Activated CD8-positive, alpha-beta T cell treated with anti-CD3 and anti-CD28 coated beads for 36 hours (primary cell): ENCODE data around the gene PUM2. TPM values are rescaled to one million over a fixed set of nuclear protein-coding genes. Genes with fewer than 3 reads are reported as not detected.
"Not testable (repeated sequence)": the region's sequence is repeated elsewhere in the genome, so short reads cannot be mapped to it uniquely, and the experiment has no call there.

Source experiments
- ATAC-seq: fragments of 200-7000 bp; cut with Tn5 transposase; one replicate; pipeline ENCODE4 v1.10.0; 2021; ENCODE audit warnings: mild to moderate bottlenecking, moderate library complexity
- CTCF ChIA-PET: fragments of 350-600 bp; sonication (Branson Sonifier 250); formaldehyde crosslinking; loops from one replicate; lab custom pipeline; 2021; ENCODE audit warnings: antibody characterized with exemption; lab: Charles Lee
- POLR2A ChIA-PET: fragments of 350-600 bp; sonication (Branson Sonifier 250); formaldehyde crosslinking; loops from one replicate; lab custom pipeline; 2021; ENCODE audit warnings: antibody characterized with exemption; lab: Charles Lee
- DNase-seq: peaks from one replicate; pipeline ENCODE4 v3.0.0-alpha.2; 2020
- H3K27ac Mint-ChIP-seq: one replicate; pipeline ENCODE4 v1.8.0; 2021; ENCODE audit warnings: mild to moderate bottlenecking, mixed read lengths
- H3K27me3 Mint-ChIP-seq: one replicate; pipeline ENCODE4 v1.8.0; 2021; ENCODE audit warnings: mixed read lengths
- H3K36me3 Mint-ChIP-seq: one replicate; pipeline ENCODE4 v1.8.0; 2021; ENCODE audit warnings: low read depth, mixed read lengths
- H3K4me1 Mint-ChIP-seq: one replicate; pipeline ENCODE4 v1.8.0; 2021; ENCODE audit warnings: low read depth, mixed read lengths
- H3K4me3 Mint-ChIP-seq: one replicate; pipeline ENCODE4 v1.8.0; 2021; ENCODE audit warnings: mild to moderate bottlenecking, moderate library complexity, mixed read lengths
- H3K9me3 Mint-ChIP-seq: one replicate; pipeline ENCODE4 v1.8.0; 2021; ENCODE audit warnings: mixed read lengths
- intact Hi-C: fragments of 100-400 bp; cut with micrococcal nuclease; formaldehyde crosslinking; loops from one replicate; pipeline ENCODE4 v1.10.0; 2022
- total RNA-seq, 2 experiments: library from RNA; stranded (reverse); gene quantifications; one replicate each; pipeline ENCODE4 v1.2.3, GENCODE V29; 2021
- TF ChIP-seq, protein P1 (sequence below): fragments of 200-600 bp; IDR thresholded peaks from one replicate; pipeline ENCODE4 v1.8.0; 2022; ENCODE audit warnings: antibody characterized with exemption, mild to moderate bottlenecking

PUM2 gene
- total RNA-seq, 2 experiments from 2014 or later: 104 TPM

DNA sequence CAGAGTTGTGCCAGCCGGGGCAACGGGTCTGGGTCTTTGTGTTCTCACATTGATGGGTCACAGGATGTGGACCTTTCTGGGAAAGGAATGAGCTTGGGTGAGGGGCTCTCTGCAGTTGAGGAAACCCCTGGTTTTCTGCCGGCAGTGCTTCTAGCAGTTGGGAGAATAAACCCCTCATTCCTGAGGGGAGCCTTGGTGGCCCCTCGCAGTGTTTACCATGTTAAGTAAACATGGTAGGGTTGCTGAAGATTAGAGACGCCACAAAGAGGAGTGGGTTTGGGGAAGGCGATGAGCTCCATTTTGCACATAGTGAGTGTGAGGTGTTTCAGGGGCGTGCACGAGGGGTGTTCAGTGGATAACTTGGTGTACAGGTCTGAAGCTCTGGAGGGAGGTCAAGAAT is 27.7 kb upstream of the PUM2 start:
- CTCF ChIA-PET: interaction anchor here (1.1 to 2.3 kb wide), 5 partner anchors 9 to 264 kb away, joined by 4 to 11 read pairs (median 8); no protein-coding TSS in a partner anchor
- intact Hi-C loops: no loop called here
- ATAC-seq: no peak
- TF ChIP-seq, protein P1, sequence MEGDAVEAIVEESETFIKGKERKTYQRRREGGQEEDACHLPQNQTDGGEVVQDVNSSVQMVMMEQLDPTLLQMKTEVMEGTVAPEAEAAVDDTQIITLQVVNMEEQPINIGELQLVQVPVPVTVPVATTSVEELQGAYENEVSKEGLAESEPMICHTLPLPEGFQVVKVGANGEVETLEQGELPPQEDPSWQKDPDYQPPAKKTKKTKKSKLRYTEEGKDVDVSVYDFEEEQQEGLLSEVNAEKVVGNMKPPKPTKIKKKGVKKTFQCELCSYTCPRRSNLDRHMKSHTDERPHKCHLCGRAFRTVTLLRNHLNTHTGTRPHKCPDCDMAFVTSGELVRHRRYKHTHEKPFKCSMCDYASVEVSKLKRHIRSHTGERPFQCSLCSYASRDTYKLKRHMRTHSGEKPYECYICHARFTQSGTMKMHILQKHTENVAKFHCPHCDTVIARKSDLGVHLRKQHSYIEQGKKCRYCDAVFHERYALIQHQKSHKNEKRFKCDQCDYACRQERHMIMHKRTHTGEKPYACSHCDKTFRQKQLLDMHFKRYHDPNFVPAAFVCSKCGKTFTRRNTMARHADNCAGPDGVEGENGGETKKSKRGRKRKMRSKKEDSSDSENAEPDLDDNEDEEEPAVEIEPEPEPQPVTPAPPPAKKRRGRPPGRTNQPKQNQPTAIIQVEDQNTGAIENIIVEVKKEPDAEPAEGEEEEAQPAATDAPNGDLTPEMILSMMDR: no peak
- no peak overlapping the region for H3K4me3 Mint-ChIP-seq
- POLR2A ChIA-PET: no interaction called here
- no peaks in the 10 kb centered on the region for H3K36me3 Mint-ChIP-seq
- peaks cover 4% of the 10 kb centered on the region for H3K27me3 Mint-ChIP-seq
- H3K9me3 Mint-ChIP-seq: no peaks in the 10 kb centered on the region
- H3K27ac Mint-ChIP-seq: no peak overlapping the region
- no peaks in the 10 kb centered on the region for H3K4me1 Mint-ChIP-seq
- DNase-seq: no peak

DNA sequence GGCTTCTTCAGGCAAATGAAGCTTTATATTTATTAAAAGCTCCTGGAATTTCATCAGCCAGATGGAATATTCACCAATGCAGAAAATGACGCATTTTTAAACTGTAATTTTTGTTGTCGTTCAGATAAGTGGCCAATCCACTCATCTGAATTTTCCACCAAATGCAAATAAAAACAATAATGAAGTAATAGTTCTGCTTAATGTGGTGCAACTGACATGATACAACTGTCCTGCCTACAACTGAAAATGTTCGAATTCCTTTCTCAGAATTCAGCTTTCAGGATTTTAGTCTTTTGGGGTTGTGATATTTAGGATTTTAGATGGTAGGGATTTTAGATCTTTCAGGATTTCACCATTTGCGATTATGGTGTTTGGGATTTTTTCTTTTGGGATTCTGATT is 27.1 kb upstream of the PUM2 start:
- H3K27ac Mint-ChIP-seq: no peak overlapping the region
- TF ChIP-seq, protein P1: no peak
- ATAC-seq: no peak
- DNase-seq: no peak
- CTCF ChIA-PET: interaction anchor here (1.4 to 2.3 kb wide), 3 partner anchors 10 to 34 kb away, joined by 4 to 11 read pairs (median 11); no protein-coding TSS in a partner anchor
- H3K4me1 Mint-ChIP-seq: no peaks in the 10 kb centered on the region
- H3K27me3 Mint-ChIP-seq: peaks cover 7% of the 10 kb centered on the region
- H3K4me3 Mint-ChIP-seq: no peak overlapping the region
- H3K9me3 Mint-ChIP-seq: no peaks in the 10 kb centered on the region
- POLR2A ChIA-PET: no interaction called here
- no peaks in the 10 kb centered on the region for H3K36me3 Mint-ChIP-seq
- intact Hi-C loops: no loop called here

DNA sequence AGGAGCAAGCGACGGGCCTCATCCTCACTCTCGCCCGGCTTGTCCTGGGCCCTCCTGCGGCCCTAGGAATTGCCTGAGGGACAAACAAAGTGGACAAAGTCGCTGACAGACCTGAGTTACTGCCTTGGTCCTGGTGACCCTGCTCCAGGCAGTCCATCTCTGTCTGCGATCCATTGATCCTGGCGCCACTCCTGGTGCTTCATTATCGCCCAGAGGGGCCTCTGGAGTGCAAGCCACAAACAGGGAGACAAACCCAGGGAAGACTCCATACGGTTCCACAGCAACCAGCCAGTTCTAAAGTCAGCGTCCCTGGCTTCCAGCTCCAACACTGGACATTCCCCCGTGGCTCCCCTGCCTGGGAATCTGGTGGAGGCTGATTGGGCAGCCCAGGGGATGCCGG is 24.3 kb upstream of the PUM2 start:
- intact Hi-C loops, H3K9me3 Mint-ChIP-seq, H3K4me3 Mint-ChIP-seq, DNase-seq, H3K27ac Mint-ChIP-seq, CTCF ChIA-PET, POLR2A ChIA-PET, H3K36me3 Mint-ChIP-seq, ATAC-seq, H3K4me1 Mint-ChIP-seq: not testable (repeated sequence)
- H3K27me3 Mint-ChIP-seq: peaks cover 13% of the 10 kb centered on the region

DNA sequence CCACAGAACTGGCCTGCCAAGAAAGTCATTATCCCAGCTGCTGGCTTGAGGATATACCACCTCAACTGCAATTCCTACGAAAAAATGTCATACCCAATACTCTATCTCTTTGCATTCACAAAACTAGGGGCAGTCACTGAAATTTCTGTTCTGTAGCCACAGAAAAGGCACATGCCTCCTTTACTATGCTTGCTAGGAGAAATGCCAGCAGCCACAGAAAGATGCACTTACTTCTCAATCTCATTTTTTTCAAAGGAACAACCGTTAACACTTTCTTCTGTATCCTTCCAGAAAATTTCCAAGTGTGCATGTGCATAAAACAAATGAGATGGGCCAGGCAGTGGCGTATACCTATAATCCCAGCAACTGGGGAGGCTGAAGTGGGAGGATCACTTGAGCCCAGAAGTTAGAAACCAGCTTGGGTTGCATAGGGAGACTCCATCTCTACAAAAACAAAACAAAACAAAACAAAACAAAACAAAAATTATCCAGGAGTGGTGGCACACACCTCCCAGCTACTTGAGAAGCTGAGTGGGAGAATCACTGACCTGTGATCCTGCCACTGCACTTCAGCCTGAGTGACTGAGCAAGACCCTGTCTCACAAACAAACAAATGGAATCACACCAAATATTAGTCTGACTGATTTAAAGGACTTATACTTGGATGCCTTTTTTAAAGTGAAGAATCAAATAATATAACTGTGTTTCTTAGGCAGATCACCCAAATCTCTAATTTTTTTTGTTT is 22.4 kb upstream of the PUM2 start:
- Mint-ChIP-seq H3K9me3 (peaks cover 3% of the 10 kb centered on the region), H3K27me3 (peaks cover 17% of the 10 kb centered on the region), H3K4me1 (no peaks in the 10 kb centered on the region), H3K27ac (no peak overlapping the region), H3K4me3 (no peak overlapping the region), H3K36me3 (no peaks in the 10 kb centered on the region)
- TF ChIP-seq, protein P1: no peak
- ATAC-seq: no peak
- POLR2A ChIA-PET: no interaction called here
- intact Hi-C loops: no loop called here
- no peak for DNase-seq
- CTCF ChIA-PET: interaction anchor here (1.0 kb wide), 1 partner anchor 263 kb away, joined by 3 read pairs; no protein-coding TSS in a partner anchor

DNA sequence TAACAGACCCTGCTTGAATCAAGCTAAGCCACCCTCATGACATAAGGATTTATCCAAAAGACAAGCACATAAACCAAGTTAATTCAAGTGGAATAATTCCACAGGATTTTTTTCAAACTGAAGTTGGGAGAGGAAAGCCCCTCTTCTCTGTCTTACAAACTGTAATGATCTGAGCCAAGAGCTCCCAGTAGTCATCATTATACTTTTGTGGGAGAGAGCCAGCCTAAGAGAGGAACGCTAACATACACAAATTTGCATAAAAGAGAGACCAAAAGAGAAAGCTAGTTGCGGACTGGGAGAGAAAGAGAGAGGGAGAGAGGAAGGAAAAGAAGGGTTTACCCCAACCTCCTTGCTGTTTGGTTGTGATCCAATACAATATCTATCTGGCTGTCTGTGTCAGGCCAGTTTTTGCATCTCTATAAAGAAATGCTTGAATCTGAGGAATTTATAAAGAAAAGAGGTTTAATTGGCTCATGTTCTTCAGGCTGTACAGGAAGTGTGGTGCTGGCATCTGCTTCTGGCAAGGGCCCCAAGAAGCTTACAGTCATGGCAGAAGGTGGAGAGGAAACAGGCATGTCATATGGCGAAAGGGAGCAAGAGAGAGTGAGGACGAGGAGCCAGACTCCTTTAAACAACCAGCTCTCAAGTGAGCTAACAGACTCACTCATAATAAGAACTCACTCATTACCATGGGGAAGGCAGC is 20.8 kb upstream of the PUM2 start:
- POLR2A ChIA-PET: no interaction called here
- peaks cover 3% of the 10 kb centered on the region for H3K4me1 Mint-ChIP-seq
- CTCF ChIA-PET: no interaction called here
- intact Hi-C loops: no loop called here
- TF ChIP-seq, protein P1: no peak
- no peak overlapping the region for H3K27ac Mint-ChIP-seq
- no peak for ATAC-seq
- no peaks in the 10 kb centered on the region for H3K36me3 Mint-ChIP-seq
- H3K4me3 Mint-ChIP-seq: no peak overlapping the region
- no peak for DNase-seq
- peaks cover 19% of the 10 kb centered on the region for H3K27me3 Mint-ChIP-seq
- peaks cover 3% of the 10 kb centered on the region for H3K9me3 Mint-ChIP-seq
